GM12878 (cell line): ENCODE data around the gene SP3. TPM values are rescaled to one million over a fixed set of nuclear protein-coding genes. Genes with fewer than 3 reads are reported as not detected.

Source experiments
- ASH2L ChIP-seq: fragments of 300-600, 200-600 bp; sonication (generic); IDR thresholded peaks from 2 replicates; pipeline ENCODE4 v1.6.1; 2017; ENCODE audit warnings: low read depth, mild to moderate bottlenecking, borderline replicate concordance
- ATF7 ChIP-seq: fragments of 450-650 bp; IDR thresholded peaks from 2 replicates; pipeline ENCODE4 v1.6.1; 2016; ENCODE audit warnings: low read depth, mild to moderate bottlenecking
- BACH1 ChIP-seq: fragments of 450-650 bp; IDR thresholded peaks from 2 replicates; pipeline ENCODE4 v1.6.1; 2017; ENCODE audit warnings: mild to moderate bottlenecking, borderline replicate concordance
- BCL11A ChIP-seq: IDR thresholded peaks from 2 replicates; pipeline ENCODE4 v1.6.1; 2011; ENCODE audit warnings: low read depth, low read length
- BMI1 ChIP-seq: fragments of 450-650 bp; IDR thresholded peaks from 2 replicates; pipeline ENCODE4 v1.6.1; 2016; ENCODE audit warnings: mild to moderate bottlenecking, moderate library complexity, borderline replicate concordance
- CHD4 ChIP-seq: fragments of 200-600 bp; sonication (generic); IDR thresholded peaks from 2 replicates; pipeline ENCODE4 v1.6.1; 2016; ENCODE audit warnings: mild to moderate bottlenecking
- E2F8 ChIP-seq: fragments of 450-650 bp; IDR thresholded peaks from 2 replicates; pipeline ENCODE4 v1.6.1; 2018; ENCODE audit warnings: mild to moderate bottlenecking, low read depth, moderate library complexity; ENCODE audit not compliant: partially characterized antibody
- ETV6 ChIP-seq, 2 experiments: fragments of 450-650 bp in 1 of 2; IDR thresholded peaks in 1 of 2; conservative IDR thresholded peaks in 1 of 2; 2 replicates each; pipeline ENCODE4 v1.6.1; 2014; ENCODE audit warnings: antibody characterized with exemption in 1 of 2, borderline replicate concordance in 1 of 2, low read depth in 1 of 2, mild to moderate bottlenecking in 1 of 2, moderate library complexity in 1 of 2
- FOXM1 ChIP-seq: IDR thresholded peaks from 2 replicates; pipeline ENCODE4 v1.6.1; 2012; ENCODE audit warnings: low read depth, mild to moderate bottlenecking, inconsistent platforms, low read length, moderate library complexity
- HCFC1 ChIP-seq: fragments of 150-350 bp; IDR thresholded peaks from 2 replicates; pipeline ENCODE4 v1.6.1; 2014; ENCODE audit warnings: low read length
- HDAC2 ChIP-seq: fragments of 200-600 bp; sonication (generic); IDR thresholded peaks from 2 replicates; pipeline ENCODE4 v1.6.1; 2017
- MEF2B ChIP-seq: fragments of 450-650 bp; IDR thresholded peaks from 2 replicates; pipeline ENCODE4 v1.6.1; 2018; ENCODE audit warnings: mild to moderate bottlenecking, moderate library complexity; ENCODE audit not compliant: partially characterized antibody, poor library complexity, severe bottlenecking
- NRF1 ChIP-seq: conservative IDR thresholded peaks from 2 replicates; pipeline ENCODE4 v1.6.1; 2011; ENCODE audit warnings: mild to moderate bottlenecking, low read depth, low read length, improper control_type of control experiment
- PAX8 ChIP-seq: fragments of 450-650 bp; IDR thresholded peaks from 2 replicates; pipeline ENCODE4 v1.6.1; 2017; ENCODE audit warnings: mild to moderate bottlenecking, moderate library complexity
- RAD21 ChIP-seq: IDR thresholded peaks from 2 replicates; pipeline ENCODE4 v1.6.1; 2011; ENCODE audit warnings: mild to moderate bottlenecking, low read depth, low read length, moderate library complexity; ENCODE audit not compliant: insufficient read depth
- RBBP5 ChIP-seq: fragments of 200-600 bp; sonication (generic); conservative IDR thresholded peaks from 2 replicates; pipeline ENCODE4 v1.6.1; 2016
- RELA ChIP-seq: fragments of 450-650 bp; IDR thresholded peaks from 2 replicates; pipeline ENCODE4 v1.8.0; 2014; ENCODE audit warnings: borderline replicate concordance; ENCODE audit not compliant: partially characterized antibody
- RUNX3 ChIP-seq: IDR thresholded peaks from 2 replicates; pipeline ENCODE4 v1.6.1; 2012; ENCODE audit warnings: low read length, inconsistent platforms
- SIX5 ChIP-seq: IDR thresholded peaks from 2 replicates; pipeline ENCODE4 v1.6.1; 2011; ENCODE audit warnings: mild to moderate bottlenecking, low read depth, low read length, moderate library complexity; ENCODE audit not compliant: severe bottlenecking
- SREBF1 ChIP-seq: IDR thresholded peaks from 2 replicates; pipeline ENCODE4 v1.6.1; 2012; ENCODE audit warnings: mild to moderate bottlenecking, low read length
- SUZ12 ChIP-seq: fragments of 200-600 bp; sonication (generic); IDR thresholded peaks from one replicate; pipeline ENCODE4 v1.6.1; 2018; ENCODE audit warnings: antibody characterized with exemption, mild to moderate bottlenecking; ENCODE audit not compliant: unreplicated experiment
- ZNF24 ChIP-seq: fragments of 450-650 bp; IDR thresholded peaks from 2 replicates; pipeline ENCODE4 v1.6.1; 2017; ENCODE audit warnings: antibody characterized with exemption, mild to moderate bottlenecking
- ZNF384 ChIP-seq: IDR thresholded peaks from 2 replicates; pipeline ENCODE4 v1.6.1; 2012; ENCODE audit warnings: low read depth, mild to moderate bottlenecking, low read length, improper control_type of control experiment, borderline replicate concordance
- ZSCAN29 ChIP-seq: fragments of 450-650 bp; IDR thresholded peaks from 2 replicates; pipeline ENCODE4 v1.6.1; 2017; ENCODE audit warnings: mild to moderate bottlenecking, moderate library complexity
- polyA plus RNA-seq, 11 experiments: library from polyadenylated mRNA; depleted of rRNA in 4 of 11; unstranded in 6 of 11; stranded (reverse) in 5 of 11; fragments of >200 nt; fragmentation: Nextera tagmentation in 4 of 11; fragmentation: Illumina TruSeq in 1 of 11; extraction: Ambion mirVana in 4 of 11; extraction: Trizol in 1 of 11; gene quantifications; 1 replicate in 1 of 11; 2 replicates in 10 of 11; pipeline versions ENCODE4 v1.2.1 to v1.2.3, GENCODE V29; 2011 to 2016; ENCODE audit warnings: inconsistent platforms in 2 of 11, missing spikeins in 2 of 11, low read depth in 1 of 11
- total RNA-seq, 4 experiments: library from RNA; depleted of rRNA in 3 of 4; stranded (reverse); fragments of >200 nt in 3 of 4; fragmentation: Illumina TruSeq in 1 of 4; extraction: Trizol in 1 of 4; gene quantifications; 2 replicates each; pipeline versions ENCODE4 v1.2.1 to v1.2.3, GENCODE V29; 2013 to 2021
- TF ChIP-seq, protein P1 (sequence below): IDR thresholded peaks from 2 replicates; pipeline ENCODE4 v1.6.1; 2012; ENCODE audit warnings: low read depth, low read length, improper control_type of control experiment
- TF ChIP-seq, protein P2 (sequence below): fragments of 450-650 bp; IDR thresholded peaks from 2 replicates; pipeline ENCODE4 v1.6.1; 2017; ENCODE audit warnings: mild to moderate bottlenecking, low read depth, inconsistent platforms; ENCODE audit not compliant: poor library complexity, severe bottlenecking

Gene SP3
- total and polyA plus RNA-seq, 10 of the 15 experiments (the other 5 are each of a cell fraction or from before 2014, with no cell fraction given): 9.9 to 87.6 (median 52.4) TPM

- no peak for TF ChIP-seq HDAC2
- TF ChIP-seq, protein P1, sequence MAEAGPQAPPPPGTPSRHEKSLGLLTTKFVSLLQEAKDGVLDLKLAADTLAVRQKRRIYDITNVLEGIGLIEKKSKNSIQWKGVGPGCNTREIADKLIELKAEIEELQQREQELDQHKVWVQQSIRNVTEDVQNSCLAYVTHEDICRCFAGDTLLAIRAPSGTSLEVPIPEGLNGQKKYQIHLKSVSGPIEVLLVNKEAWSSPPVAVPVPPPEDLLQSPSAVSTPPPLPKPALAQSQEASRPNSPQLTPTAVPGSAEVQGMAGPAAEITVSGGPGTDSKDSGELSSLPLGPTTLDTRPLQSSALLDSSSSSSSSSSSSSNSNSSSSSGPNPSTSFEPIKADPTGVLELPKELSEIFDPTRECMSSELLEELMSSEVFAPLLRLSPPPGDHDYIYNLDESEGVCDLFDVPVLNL: no peak
- TF ChIP-seq SIX5: no peak
- no peak for TF ChIP-seq ZSCAN29
- no peak for TF ChIP-seq BCL11A
- no peak for TF ChIP-seq RBBP5
- TF ChIP-seq PAX8: no peak
- peak; percentile 43; the same call in 1 of the 2 replicates for TF ChIP-seq HCFC1
- TF ChIP-seq BMI1: no peak
- TF ChIP-seq RUNX3: 0 out of 2 replicates have a peak, but pooled peaks have one; percentile 2
- no peak for TF ChIP-seq ZNF24
- TF ChIP-seq SREBF1: no peak
- peak; percentile 9 for TF ChIP-seq RELA
- TF ChIP-seq ETV6 (conservative IDR thresholded peaks at IDR 0.05 in 1 of 2, IDR thresholded peaks at IDR 0.05 in 1 of 2; ENCODE audit: borderline replicate concordance in 1 of 2, low read depth in 1 of 2): no peak
- TF ChIP-seq BACH1: 0 out of 2 replicates have a peak, but pooled peaks have one; percentile 11
- TF ChIP-seq FOXM1: no peak
- TF ChIP-seq ATF7: no peak
- TF ChIP-seq RAD21: no peak
- TF ChIP-seq E2F8: no peak
- TF ChIP-seq, protein P2, sequence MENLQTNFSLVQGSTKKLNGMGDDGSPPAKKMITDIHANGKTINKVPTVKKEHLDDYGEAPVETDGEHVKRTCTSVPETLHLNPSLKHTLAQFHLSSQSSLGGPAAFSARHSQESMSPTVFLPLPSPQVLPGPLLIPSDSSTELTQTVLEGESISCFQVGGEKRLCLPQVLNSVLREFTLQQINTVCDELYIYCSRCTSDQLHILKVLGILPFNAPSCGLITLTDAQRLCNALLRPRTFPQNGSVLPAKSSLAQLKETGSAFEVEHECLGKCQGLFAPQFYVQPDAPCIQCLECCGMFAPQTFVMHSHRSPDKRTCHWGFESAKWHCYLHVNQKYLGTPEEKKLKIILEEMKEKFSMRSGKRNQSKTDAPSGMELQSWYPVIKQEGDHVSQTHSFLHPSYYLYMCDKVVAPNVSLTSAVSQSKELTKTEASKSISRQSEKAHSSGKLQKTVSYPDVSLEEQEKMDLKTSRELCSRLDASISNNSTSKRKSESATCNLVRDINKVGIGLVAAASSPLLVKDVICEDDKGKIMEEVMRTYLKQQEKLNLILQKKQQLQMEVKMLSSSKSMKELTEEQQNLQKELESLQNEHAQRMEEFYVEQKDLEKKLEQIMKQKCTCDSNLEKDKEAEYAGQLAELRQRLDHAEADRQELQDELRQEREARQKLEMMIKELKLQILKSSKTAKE: no peak
- TF ChIP-seq NRF1: no peak
- TF ChIP-seq CHD4: no peak
- TF ChIP-seq ASH2L: no peak; the same call in 1 of the 2 replicates
- TF ChIP-seq SUZ12: no peak
- TF ChIP-seq ZNF384: no peak
- TF ChIP-seq MEF2B: no peak
Measured at GRCh38 chr2:173965372-173966025, at the start of gene SP3 (continued).
